Measurements from ENCODE around the gene KLF11. TPM values are rescaled to one million over a fixed set of nuclear protein-coding genes. Genes with fewer than 3 reads are reported as not detected.
"Not testable (repeated sequence)": the region's sequence is repeated elsewhere in the genome, so short reads cannot be mapped to it uniquely, and the experiment has no call there.

Gene KLF11
- total RNA-seq, 1 donor: 17.2 TPM

DNA sequence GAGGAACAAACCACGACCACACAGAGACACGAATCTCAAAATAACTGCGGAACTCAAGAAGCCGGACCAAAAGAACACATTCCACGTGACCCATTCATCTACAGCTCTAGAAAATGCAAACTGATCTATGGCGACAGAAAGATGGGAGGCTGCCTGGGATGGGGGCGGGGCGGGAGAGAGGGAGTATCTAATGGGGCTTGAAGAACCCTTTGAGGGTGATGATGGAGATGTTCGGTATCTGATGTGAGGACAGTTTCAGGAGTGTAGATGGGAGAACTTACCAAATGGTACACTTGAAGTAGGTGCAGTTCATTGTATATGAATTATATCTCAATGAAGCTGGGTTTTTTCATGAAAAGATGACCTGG, 34.6 kb upstream of the KLF11 start:
- no peak overlapping the region for H3K4me3 ChIP-seq (ENCODE audit: low read depth, low read length)
- DNase-seq (ENCODE audit: low read depth): no peak

DNA sequence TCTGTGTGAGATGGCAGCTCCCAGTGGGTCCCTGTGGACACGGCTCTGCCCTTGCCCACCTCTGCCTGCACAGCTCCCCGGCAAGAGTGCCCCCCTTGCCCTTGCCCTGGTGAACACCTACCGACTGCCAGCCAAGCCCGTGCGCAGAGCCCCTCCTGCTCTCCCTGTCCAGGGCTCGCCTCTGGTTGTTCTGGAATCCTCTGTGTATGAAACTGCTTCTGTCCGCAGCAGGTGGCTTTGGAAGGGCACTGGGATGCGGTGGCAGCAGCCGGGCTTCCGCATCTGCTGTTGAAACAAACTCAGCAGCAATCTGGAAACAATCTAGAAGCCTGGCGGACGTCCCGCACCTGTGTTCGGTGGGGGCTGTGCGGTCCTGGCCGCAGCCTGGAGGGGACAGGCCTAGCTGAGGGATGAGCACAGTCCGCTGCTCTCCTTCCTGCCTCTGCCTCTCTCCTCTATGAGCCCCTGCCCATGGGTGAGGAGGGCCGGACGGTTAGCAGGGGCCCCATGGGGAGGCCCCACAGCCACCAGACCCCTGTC, 34.0 kb upstream of the KLF11 start:
- DNase-seq (ENCODE audit: low read depth): no peak
- H3K4me3 ChIP-seq (ENCODE audit: low read depth, low read length): no peak overlapping the region
- TF ChIP-seq, protein P1, sequence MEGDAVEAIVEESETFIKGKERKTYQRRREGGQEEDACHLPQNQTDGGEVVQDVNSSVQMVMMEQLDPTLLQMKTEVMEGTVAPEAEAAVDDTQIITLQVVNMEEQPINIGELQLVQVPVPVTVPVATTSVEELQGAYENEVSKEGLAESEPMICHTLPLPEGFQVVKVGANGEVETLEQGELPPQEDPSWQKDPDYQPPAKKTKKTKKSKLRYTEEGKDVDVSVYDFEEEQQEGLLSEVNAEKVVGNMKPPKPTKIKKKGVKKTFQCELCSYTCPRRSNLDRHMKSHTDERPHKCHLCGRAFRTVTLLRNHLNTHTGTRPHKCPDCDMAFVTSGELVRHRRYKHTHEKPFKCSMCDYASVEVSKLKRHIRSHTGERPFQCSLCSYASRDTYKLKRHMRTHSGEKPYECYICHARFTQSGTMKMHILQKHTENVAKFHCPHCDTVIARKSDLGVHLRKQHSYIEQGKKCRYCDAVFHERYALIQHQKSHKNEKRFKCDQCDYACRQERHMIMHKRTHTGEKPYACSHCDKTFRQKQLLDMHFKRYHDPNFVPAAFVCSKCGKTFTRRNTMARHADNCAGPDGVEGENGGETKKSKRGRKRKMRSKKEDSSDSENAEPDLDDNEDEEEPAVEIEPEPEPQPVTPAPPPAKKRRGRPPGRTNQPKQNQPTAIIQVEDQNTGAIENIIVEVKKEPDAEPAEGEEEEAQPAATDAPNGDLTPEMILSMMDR (IDR thresholded peaks at IDR 0.05; ENCODE audit: insufficient read depth, low read length): no peak

More for the DNA sequence above, 34.6 kb upstream of the KLF11 start:
- TF ChIP-seq, protein P1 (IDR thresholded peaks at IDR 0.05; ENCODE audit: insufficient read depth, low read length): no peak

DNA sequence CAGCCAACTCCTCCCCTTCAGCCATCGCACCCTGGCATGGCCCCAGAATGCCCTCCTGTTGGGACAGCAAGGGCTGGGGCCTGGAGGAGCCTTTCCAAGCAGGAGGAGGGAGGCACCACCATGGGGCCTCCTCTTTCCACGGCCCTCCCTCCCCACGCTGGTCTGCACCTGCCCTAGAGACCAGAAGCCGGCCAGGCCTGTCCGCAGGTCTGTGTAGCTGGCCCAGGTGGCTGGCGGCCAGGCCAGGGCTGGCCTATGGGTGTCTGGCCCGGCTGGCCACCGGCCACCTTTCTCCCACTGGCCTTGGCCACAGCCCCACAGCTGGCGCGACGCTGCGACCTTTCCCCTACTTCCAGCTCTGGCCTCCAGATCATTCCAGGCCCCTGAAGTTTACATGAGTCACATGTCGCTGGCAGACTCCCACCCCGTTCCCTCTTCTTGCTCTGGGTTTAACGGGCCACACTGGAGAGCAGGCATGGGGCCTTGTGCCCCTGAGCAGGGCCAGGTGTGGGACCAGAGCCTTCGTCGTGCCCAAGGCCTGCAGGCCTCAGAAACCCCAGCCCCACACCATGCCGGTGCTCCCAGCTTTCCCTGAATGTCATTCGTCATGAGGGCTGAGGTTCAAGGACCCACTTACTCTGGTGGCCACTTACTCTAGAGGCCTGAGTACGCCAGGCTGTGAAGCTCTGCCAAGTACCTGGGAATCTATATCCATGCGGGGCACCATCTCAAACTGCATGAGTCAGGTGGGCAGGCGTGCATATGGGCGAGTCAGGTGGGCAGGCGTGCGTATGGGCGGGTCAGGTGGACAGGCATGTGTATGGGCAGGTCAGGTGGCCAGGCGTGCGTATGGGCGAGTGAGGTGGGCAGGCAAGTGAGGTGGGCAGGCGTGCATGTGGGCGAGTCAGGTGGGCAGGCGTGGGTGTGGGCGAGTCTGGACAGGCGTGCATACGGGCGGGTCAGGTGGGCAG, 33.3 kb upstream of the KLF11 start:
- DNase-seq (ENCODE audit: low read depth): peak; percentile 67
- no peak overlapping the region for H3K4me3 ChIP-seq (ENCODE audit: low read depth, low read length)
- TF ChIP-seq, protein P1 (IDR thresholded peaks at IDR 0.05; ENCODE audit: insufficient read depth, low read length): no peak

DNA sequence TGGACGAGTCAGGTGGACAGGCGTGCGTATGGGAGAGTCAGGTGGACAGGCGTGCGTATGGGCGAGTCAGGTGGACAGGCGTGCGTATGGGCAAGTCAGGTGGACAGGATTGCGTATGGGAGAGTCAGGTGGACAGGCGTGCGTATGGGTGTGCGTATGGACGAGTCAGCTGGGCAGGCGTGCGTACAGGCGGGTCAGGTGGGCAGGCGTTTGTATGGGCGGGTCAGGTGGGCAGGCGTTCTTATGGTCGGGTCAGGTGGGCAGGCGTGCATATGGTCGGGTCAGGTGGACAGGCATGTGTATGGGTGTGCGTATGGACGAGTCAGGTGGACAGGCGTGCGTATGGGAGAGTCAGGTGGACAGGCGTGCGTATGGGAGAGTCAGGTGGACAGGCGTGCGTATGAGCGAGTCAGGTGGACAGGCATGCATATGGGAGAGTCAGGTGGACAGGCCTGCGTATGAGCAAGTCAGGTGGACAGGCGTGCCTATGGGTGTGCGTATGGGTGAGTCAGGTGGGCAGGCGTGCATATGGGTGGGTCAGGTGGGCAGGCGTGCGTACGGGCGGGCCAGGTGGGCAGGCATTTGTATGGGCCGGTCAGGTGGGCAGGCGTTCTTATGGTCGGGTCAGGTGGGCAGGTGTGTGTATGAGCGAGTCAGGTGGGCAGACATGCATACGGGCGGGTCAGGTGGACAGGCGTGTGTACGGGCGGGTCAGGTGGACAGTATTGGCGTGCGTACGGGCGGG, 32.3 kb upstream of the KLF11 start:
- DNase-seq (ENCODE audit: low read depth); H3K4me3 ChIP-seq (ENCODE audit: low read depth, low read length): not testable (repeated sequence)

DNA sequence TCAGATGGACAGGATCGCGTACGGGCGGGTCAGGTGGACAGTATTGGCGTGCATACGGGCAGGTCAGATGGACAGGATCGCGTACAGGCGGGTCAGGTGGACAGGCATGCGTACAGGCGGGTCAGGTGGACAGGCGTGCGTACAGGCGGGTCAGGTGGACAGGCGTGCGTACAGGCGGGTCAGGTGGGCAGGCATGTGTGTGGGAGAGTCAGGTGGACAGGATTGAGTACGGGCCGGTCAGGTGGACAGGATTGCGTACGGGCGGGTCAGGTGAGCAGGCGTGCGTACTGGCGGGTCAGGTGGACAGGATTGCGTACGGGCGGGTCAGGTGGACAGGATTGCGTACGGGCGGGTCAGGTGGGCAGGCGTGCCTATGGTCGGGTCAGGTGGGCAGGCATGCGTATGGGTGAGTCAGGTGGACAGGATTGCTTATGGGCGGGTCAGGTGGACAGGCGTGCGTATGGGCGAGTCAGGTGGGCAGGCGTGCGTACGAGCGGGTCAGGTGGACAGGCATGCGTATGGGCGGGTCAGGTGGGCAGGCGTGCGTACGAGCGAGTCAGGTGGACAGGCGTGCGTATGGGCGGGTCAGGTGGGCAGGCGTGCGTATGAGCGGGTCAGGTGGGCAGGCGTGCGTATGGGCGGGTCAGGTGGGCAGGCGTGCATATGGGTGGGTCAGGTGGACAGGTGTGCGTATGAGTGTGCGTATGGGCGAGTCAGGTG, 31.6 kb upstream of the KLF11 start:
- DNase-seq (ENCODE audit: low read depth); H3K4me3 ChIP-seq (ENCODE audit: low read depth, low read length): not testable (repeated sequence)

DNA sequence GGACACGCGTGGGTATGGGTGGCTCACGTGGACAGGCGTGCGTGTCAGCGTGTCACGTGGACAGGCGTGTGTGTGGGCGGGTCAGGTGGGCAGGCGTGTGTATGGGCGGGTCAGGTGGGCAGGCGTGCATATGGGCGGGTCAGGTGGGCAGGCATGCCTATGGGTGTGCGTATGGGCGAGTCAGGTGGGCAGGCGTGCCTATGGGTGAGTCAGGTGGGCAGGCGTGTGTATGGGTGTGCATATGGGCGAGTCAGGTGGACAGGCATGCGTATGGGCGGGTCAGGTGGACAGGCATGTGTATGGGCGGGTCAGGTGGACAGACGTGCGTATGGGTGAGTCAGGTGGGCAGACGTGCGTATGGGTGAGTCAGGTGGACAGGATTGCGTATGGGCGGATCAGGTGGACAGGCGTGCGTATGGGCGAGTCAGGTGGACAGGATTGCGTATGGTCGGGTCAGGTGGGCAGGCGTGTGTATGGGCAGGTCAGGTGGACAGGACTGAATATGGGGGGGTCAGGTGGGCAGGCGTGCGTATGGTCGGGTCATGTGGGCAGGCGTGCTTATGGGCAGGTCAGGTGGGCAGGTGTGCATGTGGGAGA, 30.9 kb upstream of the KLF11 start:
- H3K4me3 ChIP-seq (ENCODE audit: low read depth, low read length); DNase-seq (ENCODE audit: low read depth): not testable (repeated sequence)

DNA sequence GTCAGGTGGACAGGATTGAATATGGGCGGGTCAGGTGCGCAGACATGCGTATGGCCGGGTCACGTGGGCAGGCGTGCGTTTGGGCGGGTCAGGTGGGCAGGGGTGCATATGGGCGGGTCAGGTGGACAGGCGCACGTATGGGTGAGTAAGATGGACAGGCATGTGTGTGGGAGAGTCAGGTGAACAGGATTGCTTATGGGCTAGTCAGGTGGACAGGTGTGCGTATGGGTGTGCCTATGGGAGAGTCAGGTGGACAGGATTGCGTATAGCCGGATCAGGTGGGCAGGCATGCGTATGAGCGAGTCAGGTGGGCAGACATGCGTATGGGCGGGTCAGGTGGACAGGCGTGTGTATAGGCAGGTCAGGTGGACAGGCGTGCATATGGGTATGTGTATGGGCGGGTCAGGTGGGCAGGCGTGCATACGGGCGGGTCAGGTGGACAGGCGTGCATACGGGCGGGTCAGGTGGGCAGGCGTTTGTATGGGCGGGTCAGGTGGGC, 30.3 kb upstream of the KLF11 start:
- no peak for DNase-seq (ENCODE audit: low read depth)
- no peak overlapping the region for H3K4me3 ChIP-seq (ENCODE audit: low read depth, low read length)
- TF ChIP-seq, protein P1 (IDR thresholded peaks at IDR 0.05; ENCODE audit: insufficient read depth, low read length): no peak

DNA sequence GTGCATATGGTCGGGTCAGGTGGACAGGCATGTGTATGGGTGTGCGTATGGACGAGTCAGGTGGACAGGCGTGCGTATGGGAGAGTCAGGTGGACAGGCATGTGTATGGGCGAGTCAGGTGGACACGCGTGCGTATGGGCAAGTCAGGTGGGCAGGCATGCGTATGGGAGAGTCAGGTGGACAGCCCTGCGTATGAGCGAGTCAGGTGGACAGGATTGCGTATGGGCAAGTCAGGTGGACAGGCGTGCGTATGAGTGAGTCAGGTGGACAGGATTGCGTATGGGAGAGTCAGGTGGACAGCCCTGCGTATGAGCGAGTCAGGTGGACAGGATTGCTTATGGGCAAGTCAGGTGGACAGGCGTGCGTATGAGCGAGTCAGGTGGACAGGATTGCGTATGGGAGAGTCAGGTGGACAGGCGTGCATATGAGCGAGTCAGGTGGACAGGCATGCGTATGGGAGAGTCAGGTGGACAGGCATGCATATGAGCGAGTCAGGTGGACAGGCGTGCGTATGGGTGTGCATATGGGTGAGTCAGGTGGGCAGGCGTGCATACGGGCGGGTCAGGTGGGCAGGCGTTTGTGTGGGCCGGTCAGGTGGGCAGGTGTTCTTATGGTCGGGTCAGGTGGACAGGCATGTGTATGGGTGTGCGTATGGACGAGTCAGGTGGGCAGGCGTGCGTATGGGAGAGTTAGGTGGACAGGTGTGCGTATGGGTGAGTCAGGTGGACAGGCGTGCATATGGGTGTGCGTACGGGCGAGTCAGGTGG, 29.5 kb upstream of the KLF11 start:
- not testable (repeated sequence) for DNase-seq (ENCODE audit: low read depth); H3K4me3 ChIP-seq (ENCODE audit: low read depth, low read length)

All from fibroblast of the aortic adventitia (primary cell).